ENCODE data around the gene WDR77.

Gene WDR77

DNA sequence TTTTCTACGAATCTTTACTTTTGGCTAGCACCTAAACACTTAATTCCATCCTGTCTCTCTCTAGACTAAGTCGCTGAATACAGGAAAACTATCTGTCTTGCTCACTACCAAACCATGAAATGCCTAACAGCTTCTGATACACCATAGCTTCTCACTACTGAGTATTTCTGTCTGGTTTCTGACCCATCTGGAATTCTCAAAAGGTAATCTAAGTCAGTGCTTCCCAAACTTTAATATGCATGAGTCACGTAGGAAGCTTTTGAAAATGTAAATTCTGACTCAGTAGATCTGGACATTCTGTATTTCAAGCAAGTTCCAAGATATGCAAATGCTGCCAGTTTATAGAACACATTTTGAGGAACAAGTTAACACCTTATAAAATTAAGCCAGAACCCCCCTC, 12.3 kb downstream of the WDR77 start:
- TF ChIP-seq, protein P1, sequence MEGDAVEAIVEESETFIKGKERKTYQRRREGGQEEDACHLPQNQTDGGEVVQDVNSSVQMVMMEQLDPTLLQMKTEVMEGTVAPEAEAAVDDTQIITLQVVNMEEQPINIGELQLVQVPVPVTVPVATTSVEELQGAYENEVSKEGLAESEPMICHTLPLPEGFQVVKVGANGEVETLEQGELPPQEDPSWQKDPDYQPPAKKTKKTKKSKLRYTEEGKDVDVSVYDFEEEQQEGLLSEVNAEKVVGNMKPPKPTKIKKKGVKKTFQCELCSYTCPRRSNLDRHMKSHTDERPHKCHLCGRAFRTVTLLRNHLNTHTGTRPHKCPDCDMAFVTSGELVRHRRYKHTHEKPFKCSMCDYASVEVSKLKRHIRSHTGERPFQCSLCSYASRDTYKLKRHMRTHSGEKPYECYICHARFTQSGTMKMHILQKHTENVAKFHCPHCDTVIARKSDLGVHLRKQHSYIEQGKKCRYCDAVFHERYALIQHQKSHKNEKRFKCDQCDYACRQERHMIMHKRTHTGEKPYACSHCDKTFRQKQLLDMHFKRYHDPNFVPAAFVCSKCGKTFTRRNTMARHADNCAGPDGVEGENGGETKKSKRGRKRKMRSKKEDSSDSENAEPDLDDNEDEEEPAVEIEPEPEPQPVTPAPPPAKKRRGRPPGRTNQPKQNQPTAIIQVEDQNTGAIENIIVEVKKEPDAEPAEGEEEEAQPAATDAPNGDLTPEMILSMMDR (IDR thresholded peaks at IDR 0.05; ENCODE audit: insufficient read depth, low read depth, low read length, missing control alignments) = no peak
- no peak overlapping the region for H3K4me3 ChIP-seq (ENCODE audit: low read depth, low read length)
- DNase-seq (ENCODE audit: low read depth) = no peak

DNA sequence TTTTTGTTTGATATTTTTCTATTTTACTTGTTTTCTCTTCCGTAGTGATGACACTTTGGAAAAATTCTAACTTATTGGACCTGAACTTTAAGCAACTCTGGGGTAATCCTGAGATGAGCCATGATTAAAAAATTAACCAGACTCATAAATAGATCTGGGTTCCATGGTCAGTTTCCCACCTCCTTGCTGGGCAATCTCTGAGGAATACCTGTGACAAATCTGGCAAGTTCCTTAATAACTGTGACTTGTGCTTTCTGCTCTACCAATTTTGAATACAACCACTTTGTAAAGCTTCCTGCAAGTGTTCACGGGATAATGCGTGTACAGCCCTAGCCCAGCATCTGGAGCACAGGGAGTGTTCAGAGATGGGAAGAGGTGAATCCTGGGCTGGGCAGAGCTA, 24.8 kb downstream of the WDR77 start:
- no peak overlapping the region for H3K4me3 ChIP-seq (ENCODE audit: low read depth, low read length)
- no peak for DNase-seq (ENCODE audit: low read depth)
- TF ChIP-seq, protein P1 (IDR thresholded peaks at IDR 0.05; ENCODE audit: insufficient read depth, low read depth, low read length, missing control alignments) = no peak

DNA sequence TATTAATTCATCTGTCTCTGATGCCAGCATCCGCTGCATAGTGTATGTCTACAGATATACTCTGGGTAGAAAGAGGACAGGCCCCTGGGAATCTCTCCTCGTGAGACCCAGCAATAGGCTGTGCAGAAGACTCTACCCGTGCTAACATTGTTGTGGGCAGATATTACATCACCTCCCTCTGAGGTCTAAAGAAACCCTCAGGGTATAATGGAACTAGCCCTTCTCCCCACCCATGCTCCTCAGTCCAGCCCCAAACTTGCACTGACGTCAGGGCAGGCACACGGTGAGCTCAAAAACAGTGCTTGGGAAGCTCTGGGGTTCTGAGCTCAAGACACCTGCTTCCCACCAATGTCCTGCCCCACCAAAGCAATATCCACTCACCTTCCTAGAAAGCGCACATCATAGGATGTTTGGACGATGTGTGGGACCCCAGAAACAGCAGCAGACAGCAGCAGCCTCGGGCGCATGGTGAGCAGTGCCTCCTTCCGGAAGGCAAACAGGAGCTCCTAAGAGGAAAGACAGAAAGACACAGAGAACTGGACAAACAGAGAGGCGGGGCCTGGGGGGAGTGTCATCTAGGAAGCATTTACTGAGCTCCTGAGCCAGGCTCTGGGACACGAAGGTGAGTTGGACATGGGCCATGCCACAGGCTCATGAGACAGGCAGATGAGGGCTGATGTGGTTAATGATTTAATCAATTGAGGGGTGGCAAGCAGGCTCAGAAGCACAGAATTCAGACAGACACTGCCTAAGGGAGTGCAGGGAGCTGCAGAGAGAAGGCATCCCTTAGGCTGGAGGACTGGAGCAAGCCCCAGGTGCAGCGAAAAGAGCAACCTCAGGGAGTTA, 26.3 kb downstream of the WDR77 start:
- no peak for DNase-seq (ENCODE audit: low read depth)
- TF ChIP-seq, protein P1 (IDR thresholded peaks at IDR 0.05; ENCODE audit: insufficient read depth, low read depth, low read length, missing control alignments) = no peak
- no peak overlapping the region for H3K4me3 ChIP-seq (ENCODE audit: low read depth, low read length)

DNA sequence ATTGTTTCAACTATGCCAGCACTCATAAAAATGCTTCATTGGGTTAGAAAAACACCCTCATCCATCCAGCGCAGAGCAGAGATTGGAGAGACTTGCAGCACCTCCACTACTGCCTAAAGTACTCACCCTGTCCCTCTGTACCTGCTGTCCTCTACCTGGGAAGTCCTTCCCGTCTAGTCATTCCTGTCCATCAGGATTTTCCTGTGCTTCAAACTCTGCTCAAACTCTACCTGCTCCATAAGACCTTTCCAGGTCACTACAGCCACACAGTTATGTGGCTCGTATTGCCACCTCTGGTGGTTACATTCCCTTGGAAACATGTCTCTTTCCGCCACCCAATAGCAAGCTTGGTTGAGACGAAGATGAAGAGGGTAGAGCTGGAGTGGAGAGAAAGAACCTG, 28.7 kb downstream of the WDR77 start:
- no peak overlapping the region for H3K4me3 ChIP-seq (ENCODE audit: low read depth, low read length)
- no peak for DNase-seq (ENCODE audit: low read depth)
- TF ChIP-seq, protein P1 (IDR thresholded peaks at IDR 0.05; ENCODE audit: insufficient read depth, low read depth, low read length, missing control alignments) = no peak

DNA sequence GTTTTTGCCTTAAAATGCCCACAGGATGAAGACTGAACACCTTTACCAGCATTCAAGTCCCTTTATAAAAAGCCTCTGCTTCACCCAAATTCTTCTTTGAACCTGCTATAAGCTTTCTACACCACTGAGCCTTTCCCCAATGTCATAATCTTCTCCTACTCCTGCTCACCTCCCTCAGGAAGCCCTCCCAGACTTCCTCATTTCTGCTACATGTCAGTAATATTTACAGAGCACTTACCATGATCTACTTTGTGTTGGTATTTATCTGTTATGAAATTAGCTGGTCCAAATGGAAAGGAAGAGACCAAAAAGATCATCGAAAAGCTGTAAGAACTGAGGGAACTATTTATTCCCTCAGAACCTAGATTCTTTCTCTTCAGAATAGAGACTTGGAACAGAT, 30.0 kb downstream of the WDR77 start:
- no peak for DNase-seq (ENCODE audit: low read depth)
- H3K4me3 ChIP-seq (ENCODE audit: low read depth, low read length) = no peak overlapping the region
- TF ChIP-seq, protein P1 (IDR thresholded peaks at IDR 0.05; ENCODE audit: insufficient read depth, low read depth, low read length, missing control alignments) = no peak

DNA sequence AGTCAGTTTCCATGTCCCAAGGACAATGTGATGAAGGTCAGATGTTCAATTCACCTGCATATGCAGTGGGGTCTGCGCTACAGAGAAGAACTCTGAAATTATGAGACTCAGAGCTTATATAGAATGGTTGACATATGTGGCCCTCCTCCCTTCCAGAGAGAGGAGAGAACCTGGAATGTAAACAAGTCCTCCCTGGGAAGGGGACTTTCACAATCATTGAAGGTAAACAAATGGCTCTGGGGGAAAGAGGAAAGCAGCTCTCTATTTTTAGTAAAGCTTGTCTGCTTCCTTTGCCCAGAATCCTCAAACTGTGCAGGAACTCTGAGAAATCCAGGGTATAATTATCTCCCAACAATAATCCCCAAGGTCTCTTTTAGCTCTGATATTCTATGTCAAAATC, 31.3 kb downstream of the WDR77 start:
- H3K4me3 ChIP-seq (ENCODE audit: low read depth, low read length) = no peak overlapping the region
- no peak for DNase-seq (ENCODE audit: low read depth)
- TF ChIP-seq, protein P1 (IDR thresholded peaks at IDR 0.05; ENCODE audit: insufficient read depth, low read depth, low read length, missing control alignments) = no peak

DNA sequence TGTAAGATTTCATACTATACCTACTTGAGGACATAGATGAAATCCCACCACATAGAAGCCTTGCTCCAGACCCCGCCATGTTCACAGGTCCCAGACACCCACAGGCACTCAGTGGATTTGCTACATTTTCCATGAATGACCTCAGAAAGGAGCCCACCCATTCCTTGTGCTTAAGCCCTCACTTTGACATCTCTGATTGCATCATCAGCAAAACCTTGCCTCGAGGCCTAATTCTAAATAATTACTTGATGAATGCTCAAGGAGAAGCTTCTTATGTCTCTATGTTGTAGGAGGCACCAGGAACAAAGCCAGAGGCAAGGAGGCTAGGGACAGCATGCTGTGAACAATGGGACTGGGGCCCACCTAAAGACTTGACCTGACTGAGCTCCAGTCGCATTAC, 33.6 kb downstream of the WDR77 start:
- H3K4me3 ChIP-seq (ENCODE audit: low read depth, low read length) = no peak overlapping the region
- no peak for DNase-seq (ENCODE audit: low read depth)
- TF ChIP-seq, protein P1 (IDR thresholded peaks at IDR 0.05; ENCODE audit: insufficient read depth, low read depth, low read length, missing control alignments) = no peak

Data from GM12865 (cell line).